Esophagus (tissue), 2 donors: Measurements from ENCODE around the gene TADA1. TPM values are rescaled to one million over a fixed set of nuclear protein-coding genes. Genes with fewer than 3 reads are reported as not detected.

Experiments
- H3K27ac ChIP-seq, 2 donors: one replicate each; pipeline ENCODE4 v1.5.1; 2013; ENCODE audit warnings: low read depth in 2 of 2, mild to moderate bottlenecking in 2 of 2, inconsistent platforms in 1 of 2, low read length in 1 of 2, moderate library complexity in 1 of 2
- H3K27me3 ChIP-seq, 2 donors: one replicate each; pipeline ENCODE4 v1.6.1; 2013; ENCODE audit warnings: low read length in 2 of 2, control low read depth in 1 of 2, mild to moderate bottlenecking in 1 of 2; ENCODE audit not compliant: insufficient read depth in 2 of 2, control insufficient read depth in 1 of 2
- H3K36me3 ChIP-seq, 2 donors: one replicate each; pipeline ENCODE4 v1.6.1; 2013; ENCODE audit warnings: low read length in 1 of 2; ENCODE audit not compliant: control insufficient read depth in 2 of 2, insufficient read depth in 2 of 2
- H3K4me1 ChIP-seq, 2 donors: one replicate each; pipeline ENCODE4 v1.6.1; 2013; ENCODE audit warnings: low read length in 1 of 2; ENCODE audit not compliant: control insufficient read depth in 2 of 2, insufficient read depth in 2 of 2
- H3K4me3 ChIP-seq, 2 donors: one replicate each; pipeline ENCODE4 v1.5.1; 2013; ENCODE audit warnings: low read length in 2 of 2, mild to moderate bottlenecking in 2 of 2, low read depth in 1 of 2, moderate library complexity in 1 of 2
- H3K9me3 ChIP-seq, 2 donors: one replicate each; pipeline ENCODE4 v1.6.1; 2013; ENCODE audit warnings: mild to moderate bottlenecking in 2 of 2, low read depth in 1 of 2, low read length in 1 of 2, moderate library complexity in 1 of 2; ENCODE audit not compliant: control insufficient read depth in 2 of 2, insufficient read depth in 1 of 2
- WGBS, 2 donors: extraction: QIAGEN DNeasy Blood & Tissue Kit; methylation state at CpG; one replicate each; pipeline ENCODE4 v1.1.7; 2013; 5-methylcytosine and 5-hydroxymethylcytosine counted together
- polyA plus RNA-seq, 2 donors: library from polyadenylated mRNA; stranded (reverse); fragments of 200-250 nt; gene quantifications; one replicate each; pipeline ENCODE4 v1.2.3, GENCODE V29; 2013
- donor health status: healthy with polysubstance abuse.
- donor health status: Bipolar disorder and iron deficiency.

TADA1 gene
- polyA plus RNA-seq, 2 donors, result 7.8 to 8.1 TPM

DNA sequence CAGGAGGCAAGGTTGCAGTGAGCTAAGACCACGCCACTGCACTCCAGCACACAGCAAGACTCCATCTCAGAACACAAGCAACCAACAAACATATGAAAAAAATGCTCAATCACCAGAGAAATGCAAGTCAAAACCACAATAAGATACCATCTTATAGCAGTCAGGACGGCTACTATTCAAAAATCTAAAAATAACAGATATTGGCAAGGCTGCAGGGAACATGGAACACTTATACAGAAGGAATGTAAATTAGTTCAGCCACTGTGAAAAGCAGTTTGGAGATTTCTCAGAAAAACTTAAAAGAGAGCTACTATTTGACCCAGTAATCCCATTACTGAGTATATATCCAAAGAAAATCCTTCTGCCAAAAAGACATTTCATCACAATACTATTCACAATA is 64.4 kb downstream of the TADA1 start:
- no peak overlapping the region for H3K4me3 ChIP-seq
- 41 to 49% methylated on average over 2 of the region's 2 CpGs for WGBS, 2 donors
- peaks cover 0 to 4% of the 10 kb centered on the region in 2 donors for H3K9me3 ChIP-seq
- H3K27ac ChIP-seq, result no peak overlapping the region
- H3K4me1 ChIP-seq, result no peaks in the 10 kb centered on the region
- no peaks in the 10 kb centered on the region for H3K36me3 ChIP-seq
- no peaks in the 10 kb centered on the region for H3K27me3 ChIP-seq

DNA sequence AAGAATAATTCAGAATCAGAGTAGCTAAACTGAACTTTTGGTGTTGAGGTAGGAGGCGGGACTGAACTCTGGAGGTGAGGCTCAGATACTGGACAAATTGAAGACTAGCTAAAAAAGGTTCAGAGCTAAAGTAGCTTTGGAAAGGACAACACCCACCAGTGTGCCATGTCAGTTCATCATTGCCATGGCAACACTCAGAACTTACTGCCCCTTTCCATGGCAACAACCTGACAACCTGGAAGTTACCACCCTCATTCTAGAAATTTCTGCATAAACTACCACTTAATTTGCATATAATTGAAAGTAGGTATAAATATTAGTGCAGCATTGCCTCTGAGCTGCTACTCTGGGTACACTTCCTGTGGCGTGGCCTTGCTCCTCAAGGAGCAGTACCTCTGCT is 67.1 kb downstream of the TADA1 start:
- no peaks in the 10 kb centered on the region for H3K36me3 ChIP-seq
- no peak overlapping the region for H3K27ac ChIP-seq
- H3K9me3 ChIP-seq, result no peaks in the 10 kb centered on the region
- no peaks in the 10 kb centered on the region for H3K4me1 ChIP-seq
- no peak overlapping the region for H3K4me3 ChIP-seq
- WGBS, 2 donors, result 80 to 85% methylated on average over 2 of the region's 2 CpGs
- H3K27me3 ChIP-seq, result peaks cover 0 to 3% of the 10 kb centered on the region in 2 donors

Other genes with a start within 250 kb of the TADA1 start
- gene POGK, start 36.8 kb downstream of the TADA1 start, polyA plus RNA-seq, result 10 to 100 TPM in 1 of 2 donors, 1 to 10 TPM in 1; 9.4 to 10.8 TPM
- gene ILDR2, start 99.3 kb upstream of the TADA1 start, polyA plus RNA-seq, result under 1 TPM; 0.06 to 0.18 TPM
- gene MAEL, start 113.0 kb upstream of the TADA1 start, polyA plus RNA-seq, result under 1 TPM in 1 of 2 donors, not detected in 1; 0.04 TPM
- gene GPA33, start 214.1 kb upstream of the TADA1 start, polyA plus RNA-seq, result under 1 TPM; 0.04 to 0.08 TPM
- gene STYXL2, start 217.8 kb upstream of the TADA1 start, polyA plus RNA-seq, result under 1 TPM; 0.01 to 0.04 TPM